Coronary artery (tissue), 2 donors: Measurements from ENCODE around the gene BATF.
A peak's percentile ranks its signal among the peaks of the same experiment; 100 is the strongest.

Source experiments
- DNase-seq: peaks from one replicate; pipeline ENCODE4 v3.0.0-alpha.2; 2017; ENCODE audit warnings: low spot score
- H3K27ac ChIP-seq, 2 donors: fragments of 200-600 bp; sonication (generic); one replicate each; pipeline ENCODE4 v1.5.1; 2016 to 2019
- H3K4me3 ChIP-seq: fragments of 200-600 bp; sonication (generic); 2 replicates; pipeline ENCODE4 v1.5.1; 2016; ENCODE audit warnings: mild to moderate bottlenecking, moderate library complexity
- TF ChIP-seq, protein P1 (sequence below): fragments of 200-600 bp; sonication (generic); IDR thresholded peaks from one replicate; pipeline ENCODE4 v1.5.1; 2019; ENCODE audit warnings: antibody characterized with exemption

The BATF gene

DNA sequence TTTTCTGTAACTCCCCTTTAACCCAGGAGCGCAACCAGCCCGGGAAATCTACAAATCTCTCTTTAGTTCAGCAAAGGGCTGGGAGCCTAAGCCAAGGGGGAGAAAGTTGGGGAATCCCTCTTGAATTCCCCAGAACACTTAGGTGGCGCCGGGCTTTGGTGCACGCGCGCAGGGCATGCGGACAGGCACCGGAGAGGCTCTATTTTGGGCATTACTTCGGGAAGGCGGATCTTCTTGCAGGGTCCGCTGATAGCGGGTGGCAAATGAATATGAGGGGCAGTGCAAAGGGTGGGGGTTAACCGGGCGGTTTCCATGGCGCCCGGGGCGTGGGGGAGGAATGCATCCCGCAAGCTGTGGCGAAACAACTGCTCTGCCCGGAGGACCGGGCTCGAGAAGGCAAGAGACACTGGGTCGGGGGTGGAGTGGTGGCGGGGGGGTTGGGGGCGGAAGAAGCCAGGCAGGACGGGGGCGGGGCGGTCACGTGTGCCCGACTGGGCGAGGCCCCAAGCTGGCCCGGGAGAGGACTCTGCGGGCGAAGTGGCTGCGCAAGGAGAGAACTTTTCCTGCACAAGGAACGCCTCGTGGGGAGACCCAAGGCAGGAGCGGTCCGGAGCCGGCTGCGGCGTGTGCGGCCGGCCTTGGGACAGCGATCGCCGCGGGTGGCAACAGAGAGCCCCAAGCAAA, 56.0 kb downstream of the BATF start, which contains the start of gene FLVCR2:
Gene FLVCR2, plus strand, starts transcription at position 519 of the 684 bp plus-strand sequence. CDS start 353 bp downstream, outside the sequence.
- Histone ChIP-seq H3K27ac (peak within 1 kb of the TSS; percentile 70 to 89), H3K4me3 (peak within 1 kb of the TSS; percentile 77)
- TF ChIP-seq, protein P1, sequence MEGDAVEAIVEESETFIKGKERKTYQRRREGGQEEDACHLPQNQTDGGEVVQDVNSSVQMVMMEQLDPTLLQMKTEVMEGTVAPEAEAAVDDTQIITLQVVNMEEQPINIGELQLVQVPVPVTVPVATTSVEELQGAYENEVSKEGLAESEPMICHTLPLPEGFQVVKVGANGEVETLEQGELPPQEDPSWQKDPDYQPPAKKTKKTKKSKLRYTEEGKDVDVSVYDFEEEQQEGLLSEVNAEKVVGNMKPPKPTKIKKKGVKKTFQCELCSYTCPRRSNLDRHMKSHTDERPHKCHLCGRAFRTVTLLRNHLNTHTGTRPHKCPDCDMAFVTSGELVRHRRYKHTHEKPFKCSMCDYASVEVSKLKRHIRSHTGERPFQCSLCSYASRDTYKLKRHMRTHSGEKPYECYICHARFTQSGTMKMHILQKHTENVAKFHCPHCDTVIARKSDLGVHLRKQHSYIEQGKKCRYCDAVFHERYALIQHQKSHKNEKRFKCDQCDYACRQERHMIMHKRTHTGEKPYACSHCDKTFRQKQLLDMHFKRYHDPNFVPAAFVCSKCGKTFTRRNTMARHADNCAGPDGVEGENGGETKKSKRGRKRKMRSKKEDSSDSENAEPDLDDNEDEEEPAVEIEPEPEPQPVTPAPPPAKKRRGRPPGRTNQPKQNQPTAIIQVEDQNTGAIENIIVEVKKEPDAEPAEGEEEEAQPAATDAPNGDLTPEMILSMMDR, result no peak
- peak; percentile 88 for DNase-seq

DNA sequence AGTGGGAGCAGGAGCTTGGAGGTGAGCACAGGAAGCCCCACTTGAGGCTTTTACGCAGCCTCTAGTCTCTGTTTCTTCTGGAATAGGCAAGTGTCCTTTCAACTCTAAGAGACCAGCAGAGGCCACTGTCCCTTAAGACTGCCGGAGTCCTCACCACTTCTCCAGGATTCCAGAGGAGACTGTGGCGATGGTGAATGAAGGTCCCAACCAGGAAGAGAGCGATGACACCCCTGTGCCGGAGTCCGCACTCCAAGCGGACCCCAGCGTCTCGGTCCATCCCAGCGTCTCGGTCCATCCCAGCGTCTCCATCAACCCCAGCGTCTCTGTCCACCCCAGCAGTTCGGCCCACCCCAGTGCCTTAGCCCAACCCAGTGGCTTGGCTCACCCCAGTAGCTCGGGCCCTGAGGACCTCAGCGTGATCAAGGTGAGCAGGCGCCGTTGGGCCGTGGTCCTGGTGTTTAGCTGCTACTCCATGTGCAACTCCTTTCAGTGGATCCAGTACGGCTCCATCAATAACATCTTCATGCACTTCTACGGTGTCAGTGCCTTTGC, 56.6 kb downstream of the BATF start:
- Histone ChIP-seq H3K27ac (peak overlapping the region; percentile 70 to 89), H3K4me3 (peak overlapping the region; percentile 77)
- peak; percentile 78 for DNase-seq
- TF ChIP-seq, protein P1, result peak; percentile 27

DNA sequence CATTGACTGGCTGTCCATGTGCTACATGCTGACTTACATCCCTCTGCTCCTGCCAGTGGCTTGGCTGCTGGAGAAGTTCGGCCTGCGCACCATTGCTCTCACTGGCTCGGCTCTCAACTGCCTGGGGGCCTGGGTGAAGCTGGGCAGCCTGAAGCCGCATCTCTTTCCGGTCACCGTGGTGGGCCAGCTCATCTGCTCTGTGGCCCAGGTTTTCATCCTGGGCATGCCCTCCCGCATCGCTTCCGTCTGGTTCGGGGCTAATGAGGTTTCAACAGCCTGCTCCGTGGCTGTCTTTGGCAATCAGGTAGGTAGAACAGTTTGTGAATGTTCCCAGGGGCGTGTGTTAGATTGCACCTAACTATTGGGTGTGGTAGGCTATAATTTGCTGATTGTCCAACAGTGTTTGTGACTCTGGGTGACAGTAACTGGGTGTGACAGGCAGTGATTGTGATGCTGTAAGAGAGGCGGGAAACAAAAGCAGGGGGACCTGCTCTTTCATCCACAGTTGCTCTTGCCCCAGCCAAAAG, 57.1 kb downstream of the BATF start:
- peak overlapping the region in 1 of 2 donors; percentile 89 for H3K27ac ChIP-seq
- H3K4me3 ChIP-seq, result peak overlapping the region; percentile 77
- TF ChIP-seq, protein P1, result no peak
- DNase-seq, result no peak

DNA sequence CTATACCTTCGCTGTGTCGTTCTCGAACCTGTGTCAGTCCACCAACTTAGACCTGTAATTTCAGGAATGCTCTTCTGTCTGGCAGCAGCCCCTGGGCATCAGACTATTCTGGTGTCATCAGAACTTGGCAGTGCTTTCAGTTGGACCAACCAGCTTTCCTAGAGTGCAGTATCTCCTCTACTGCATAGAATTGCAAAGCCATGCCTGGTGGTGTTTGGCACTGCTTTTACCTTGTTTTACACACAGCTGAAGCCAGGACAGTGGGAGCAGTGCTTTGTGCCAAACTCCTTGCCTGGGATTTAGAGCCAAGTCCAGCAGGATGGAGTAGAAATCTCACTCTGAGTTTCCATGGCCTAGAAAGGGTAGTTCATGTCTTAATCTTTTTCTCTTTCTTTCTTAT, 57.6 kb downstream of the BATF start:
- peak overlapping the region; percentile 77 for H3K4me3 ChIP-seq
- DNase-seq, result no peak
- no peak overlapping the region for H3K27ac ChIP-seq
- TF ChIP-seq, protein P1, result no peak

DNA sequence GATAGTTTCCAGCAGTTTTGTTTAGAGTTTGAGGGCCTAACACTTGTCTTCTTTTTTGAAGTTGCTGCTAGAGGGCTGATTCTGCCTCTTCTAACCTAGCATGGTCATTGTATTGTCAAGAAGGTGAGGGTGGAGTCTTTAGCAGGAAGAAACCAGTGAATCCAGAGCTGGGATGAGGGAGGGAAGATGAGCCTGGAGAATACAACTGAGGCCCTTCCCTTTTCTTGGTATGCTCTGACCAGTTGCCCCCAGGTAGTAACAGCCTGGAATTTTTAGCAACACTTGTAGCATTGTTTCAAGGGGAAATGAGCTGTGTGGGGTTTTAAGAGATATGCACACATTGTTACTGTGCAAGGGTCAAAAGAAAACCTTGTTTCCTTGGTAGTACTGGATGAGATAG, 65.1 kb downstream of the BATF start:
- Histone ChIP-seq H3K27ac (no peak overlapping the region), H3K4me3 (no peak overlapping the region)
- TF ChIP-seq, protein P1, result no peak
- DNase-seq, result no peak

DNA sequence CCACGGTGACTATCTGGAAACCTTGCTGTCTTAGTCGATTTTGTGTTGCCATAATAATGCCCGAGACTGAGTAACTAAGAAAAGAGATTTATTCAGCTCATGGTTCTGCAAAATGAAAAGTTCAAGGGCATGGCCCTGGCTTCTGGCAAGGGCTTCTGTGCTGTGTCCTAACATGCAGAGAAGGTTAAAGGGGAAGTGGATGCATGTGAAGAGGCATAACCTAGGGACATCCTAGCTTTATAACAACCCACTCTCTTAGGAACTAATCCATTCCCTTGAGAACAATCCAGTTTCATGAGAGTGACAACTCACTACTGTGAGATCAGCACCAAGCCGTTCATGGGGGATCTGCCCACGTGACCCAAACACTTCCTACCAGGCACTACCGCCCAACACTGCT, 67.7 kb downstream of the BATF start:
- TF ChIP-seq, protein P1, result no peak
- no peak overlapping the region for H3K4me3 ChIP-seq
- DNase-seq, result no peak
- no peak overlapping the region for H3K27ac ChIP-seq
